Measurements from ENCODE around the gene ZNRF1. TPM values are rescaled to one million over a fixed set of nuclear protein-coding genes. Genes with fewer than 3 reads are reported as not detected.
A peak's percentile ranks its signal among the peaks of the same experiment; 100 is the strongest.
"Not testable (repeated sequence)": the region's sequence is repeated elsewhere in the genome, so short reads cannot be mapped to it uniquely, and the experiment has no call there.

Gene ZNRF1
- total RNA-seq, 1 experiment from 2014 or later: 16.8 TPM

DNA sequence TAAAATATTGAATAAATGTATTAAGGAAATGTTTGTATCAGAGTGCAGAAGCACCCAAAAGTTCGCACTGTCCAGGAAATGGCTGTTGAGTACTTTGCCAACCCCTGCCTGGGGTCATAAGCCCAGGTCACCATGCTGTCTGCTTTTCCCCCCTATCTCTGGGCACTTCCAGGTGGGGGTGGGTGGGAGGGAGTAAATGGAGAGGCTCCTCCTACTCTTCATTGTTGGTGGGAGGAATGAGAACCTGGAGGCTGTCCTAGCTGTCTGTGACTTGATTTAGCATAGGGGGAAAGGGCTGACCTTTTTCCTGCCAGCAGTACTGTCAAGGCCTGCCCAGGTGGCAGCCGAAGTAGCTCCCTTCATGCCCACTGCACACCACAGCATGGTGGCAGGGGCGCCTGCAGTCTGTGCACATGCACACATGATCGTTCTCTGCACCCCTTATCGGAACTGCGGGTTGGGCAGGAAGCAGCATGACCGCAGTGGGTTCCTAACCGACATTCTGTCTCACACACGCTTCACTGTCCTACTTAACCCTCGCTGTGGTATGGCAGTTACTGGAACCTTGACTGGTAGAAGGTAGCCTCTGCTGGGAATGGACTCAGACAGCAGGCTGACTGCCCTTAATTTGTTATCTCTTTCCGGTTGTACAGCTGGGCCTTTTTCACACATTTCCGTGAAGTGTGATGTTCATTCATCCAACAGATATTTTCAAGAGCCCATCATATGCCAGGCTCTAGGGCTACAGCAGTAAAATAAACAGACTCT lies 76.3 kb downstream of the ZNRF1 start:
- DNase-seq (ENCODE audit: low read depth): no peak

DNA sequence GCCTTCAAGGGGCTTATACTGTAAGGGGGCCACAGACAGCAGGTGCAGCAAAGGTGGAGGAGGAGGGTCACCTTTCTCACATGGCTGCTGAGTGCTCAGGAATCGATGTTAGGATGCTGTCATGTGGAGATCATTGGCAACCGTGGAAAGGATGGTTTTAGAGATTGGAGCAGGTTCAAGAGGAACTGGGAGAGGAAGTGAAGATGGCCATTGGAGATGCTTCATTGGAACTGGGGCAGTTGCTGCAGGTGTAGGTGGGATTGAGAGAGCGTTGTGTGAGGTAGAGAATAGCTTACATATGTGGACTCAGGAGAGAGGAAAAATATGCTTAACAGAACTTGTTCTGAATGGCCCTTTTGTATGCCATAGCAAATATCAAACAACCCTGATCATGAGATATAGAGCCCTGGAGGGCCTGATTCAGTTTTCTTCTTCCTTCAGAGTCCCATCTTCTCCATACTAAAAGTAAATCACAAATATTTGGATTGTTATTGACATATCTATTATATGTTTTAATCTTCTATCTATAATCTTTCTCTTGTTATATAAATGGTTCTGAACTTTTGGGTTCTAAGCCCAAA lies 77.0 kb downstream of the ZNRF1 start:
- no peak for DNase-seq (ENCODE audit: low read depth)

DNA sequence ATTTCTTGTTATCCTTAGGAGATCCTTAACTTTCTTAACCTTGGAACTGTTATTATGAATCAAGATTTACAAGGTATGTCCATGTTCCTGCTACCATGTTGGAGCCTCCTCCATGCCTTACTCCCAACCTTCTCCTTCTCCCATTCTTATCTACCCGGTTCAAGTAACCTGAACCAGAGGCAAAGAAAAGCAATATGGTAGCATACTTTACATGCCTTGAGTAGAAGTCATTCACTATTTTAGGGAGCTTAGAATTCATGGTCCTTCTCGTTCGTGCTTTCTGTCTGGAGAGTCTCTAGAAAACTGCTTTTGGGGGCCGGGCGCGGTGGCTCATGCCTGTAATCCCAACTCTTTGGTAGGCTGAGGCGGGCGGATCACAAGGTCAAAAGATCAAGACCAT lies 80.1 kb downstream of the ZNRF1 start:
- DNase-seq (ENCODE audit: low read depth): no peak

DNA sequence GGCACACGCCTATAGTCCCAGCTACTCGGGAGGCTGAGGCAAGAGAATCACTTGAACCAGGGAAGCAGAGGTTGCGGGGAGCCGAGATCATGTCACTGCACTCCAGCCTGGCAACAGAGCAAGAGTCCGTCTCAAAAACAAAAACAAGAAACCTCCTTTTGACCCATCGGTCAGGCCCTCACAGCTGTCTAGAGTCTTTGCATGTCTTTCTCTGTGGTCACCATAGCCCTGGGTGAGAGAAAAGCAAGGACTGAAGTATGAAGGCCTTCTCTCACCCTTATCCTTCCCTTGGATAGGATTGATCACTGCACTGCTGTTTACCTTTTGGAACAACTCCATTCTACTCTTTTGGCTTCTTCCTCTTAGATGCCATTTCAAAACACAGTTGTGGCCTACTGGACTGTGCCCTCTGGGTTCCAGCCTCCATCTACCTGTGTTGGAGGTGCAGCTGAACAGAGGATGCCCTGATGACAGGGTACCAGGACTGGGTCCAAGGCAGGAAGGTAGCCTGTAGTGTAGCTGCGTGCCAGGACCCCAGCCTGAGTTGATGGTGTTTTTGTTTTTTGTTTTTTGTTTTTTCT lies 80.6 kb downstream of the ZNRF1 start:
- peak; percentile 41 for DNase-seq (ENCODE audit: low read depth)

DNA sequence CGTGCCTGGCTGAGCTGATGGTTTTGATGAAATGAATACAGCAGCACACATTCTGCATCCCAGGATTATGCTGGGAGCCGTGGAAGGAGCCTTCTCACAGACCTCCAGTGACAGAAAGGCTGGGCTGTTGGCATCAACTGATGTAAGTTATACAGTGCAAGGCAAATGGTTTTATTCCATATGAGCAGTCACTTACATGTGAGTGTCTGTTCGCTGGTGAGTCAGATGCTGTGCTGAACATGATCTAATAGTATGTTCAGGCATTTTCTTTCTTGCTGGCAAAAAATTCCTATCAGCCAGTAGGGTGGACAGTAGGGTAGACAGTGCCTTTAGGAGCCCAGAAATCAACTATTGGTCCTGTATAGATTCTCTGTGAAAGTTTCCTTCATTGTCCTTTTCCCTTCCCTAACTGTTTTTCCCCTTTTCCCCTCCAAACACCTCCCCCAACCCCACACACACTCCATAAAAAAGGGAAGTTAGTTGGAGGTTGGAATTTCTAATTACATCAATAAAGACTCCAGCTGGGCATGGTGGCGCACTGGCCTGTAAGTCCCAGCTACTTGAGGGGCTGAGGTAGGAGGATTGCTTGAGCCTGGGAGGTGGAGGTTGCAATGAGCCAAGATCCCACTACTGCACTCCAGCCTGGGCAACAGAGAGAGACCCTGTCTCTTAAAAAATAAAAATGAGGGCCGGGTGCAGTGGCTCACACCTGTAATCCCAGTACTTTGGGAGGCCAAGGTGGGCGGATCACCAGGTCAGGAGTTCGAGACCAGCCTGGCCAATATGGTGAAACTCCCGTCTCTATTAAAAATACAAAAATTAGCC lies 81.6 kb downstream of the ZNRF1 start:
- peak; percentile 54 for DNase-seq (ENCODE audit: low read depth)

DNA sequence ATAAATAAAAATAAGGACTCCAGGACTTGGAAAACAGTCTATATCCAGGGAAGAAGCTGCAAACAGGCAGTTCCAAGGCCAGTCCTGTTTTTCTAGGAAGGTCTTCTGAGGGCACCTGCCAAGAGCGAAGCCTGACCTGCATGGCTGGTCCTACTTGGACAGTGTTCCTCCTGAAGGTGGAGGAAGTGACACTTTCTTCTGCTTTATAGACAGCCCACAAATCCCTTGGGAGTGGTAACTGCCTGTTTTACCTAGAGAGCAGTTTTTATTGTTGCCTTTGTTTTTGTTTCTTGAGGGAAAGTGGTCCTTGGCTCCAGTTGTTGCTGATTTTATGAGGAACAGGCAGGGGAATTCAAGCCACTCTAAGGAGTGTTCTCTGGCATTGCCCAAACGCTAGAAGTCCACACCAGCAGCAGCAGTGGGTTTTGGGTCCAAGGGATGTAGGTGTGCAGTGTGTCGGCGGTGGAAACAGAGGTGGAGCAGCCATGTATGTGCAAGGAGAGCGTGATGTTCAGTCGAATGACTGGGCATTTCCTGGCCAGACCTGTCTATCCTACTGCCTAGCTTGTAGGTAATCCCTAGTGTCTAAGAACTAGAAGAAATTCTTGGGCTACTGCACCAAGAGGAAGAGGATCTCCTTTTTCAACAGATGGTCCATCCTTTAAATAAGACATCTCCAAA lies 82.5 kb downstream of the ZNRF1 start:
- no peak for DNase-seq (ENCODE audit: low read depth)

DNA sequence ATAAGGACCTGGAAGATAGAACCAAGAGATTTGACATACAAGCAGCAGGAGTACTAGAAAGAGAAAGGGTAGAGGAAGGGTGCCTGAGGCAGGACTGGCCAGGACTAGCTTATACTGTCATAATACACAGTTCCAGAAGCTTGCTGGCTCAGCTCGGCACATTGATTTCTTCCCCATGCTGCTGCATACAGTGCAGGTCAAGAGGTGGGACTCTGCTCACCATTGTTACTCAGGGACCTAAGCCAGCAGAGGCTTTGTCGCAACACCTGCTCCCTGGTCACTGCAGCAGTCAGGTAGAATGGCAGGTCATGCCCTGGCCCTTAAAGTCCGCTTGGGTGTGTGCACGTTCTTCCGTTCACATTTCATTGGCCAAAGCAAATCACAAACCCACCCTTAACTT lies 85.0 kb downstream of the ZNRF1 start:
- DNase-seq (ENCODE audit: low read depth): no peak

DNA sequence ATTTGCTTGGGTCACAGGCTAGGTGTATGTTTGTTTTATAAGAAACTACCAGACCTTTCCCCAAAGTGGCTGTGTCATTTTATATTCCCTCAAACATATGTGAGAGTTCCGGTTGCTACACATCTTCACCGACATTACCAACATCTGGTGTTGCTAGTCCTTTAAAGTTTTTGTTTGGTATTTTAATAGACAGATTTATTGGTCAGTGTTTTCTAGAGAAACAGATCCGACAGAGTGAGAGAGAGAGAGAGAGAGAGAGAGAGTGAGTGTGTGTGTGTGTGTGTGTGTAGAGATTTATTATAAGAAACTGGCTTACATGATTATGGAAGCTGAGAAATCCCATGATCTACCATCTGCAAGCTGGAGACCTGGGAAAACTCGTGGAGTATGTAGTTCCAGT lies 86.7 kb downstream of the ZNRF1 start:
- DNase-seq (ENCODE audit: low read depth): no peak

DNA sequence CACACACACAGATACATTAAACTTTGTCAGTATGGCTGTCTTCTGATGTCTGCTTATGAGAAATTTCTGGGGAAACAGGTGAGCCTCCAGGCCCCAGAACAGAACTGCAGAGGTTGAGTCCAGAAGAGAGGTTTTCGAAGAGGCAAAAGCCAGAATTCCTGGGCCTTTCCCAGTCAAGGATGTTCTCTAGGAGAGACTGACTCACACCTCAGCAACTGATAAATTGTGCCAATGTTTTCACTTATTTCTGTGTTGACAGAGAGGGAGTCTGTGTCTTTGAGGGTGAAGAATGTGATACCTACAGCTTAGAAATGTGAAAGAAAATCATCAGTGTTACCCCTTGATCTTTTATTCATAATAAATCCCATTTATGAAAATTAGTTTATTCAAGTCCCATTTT lies 87.5 kb downstream of the ZNRF1 start:
- DNase-seq (ENCODE audit: low read depth): peak; percentile 44

DNA sequence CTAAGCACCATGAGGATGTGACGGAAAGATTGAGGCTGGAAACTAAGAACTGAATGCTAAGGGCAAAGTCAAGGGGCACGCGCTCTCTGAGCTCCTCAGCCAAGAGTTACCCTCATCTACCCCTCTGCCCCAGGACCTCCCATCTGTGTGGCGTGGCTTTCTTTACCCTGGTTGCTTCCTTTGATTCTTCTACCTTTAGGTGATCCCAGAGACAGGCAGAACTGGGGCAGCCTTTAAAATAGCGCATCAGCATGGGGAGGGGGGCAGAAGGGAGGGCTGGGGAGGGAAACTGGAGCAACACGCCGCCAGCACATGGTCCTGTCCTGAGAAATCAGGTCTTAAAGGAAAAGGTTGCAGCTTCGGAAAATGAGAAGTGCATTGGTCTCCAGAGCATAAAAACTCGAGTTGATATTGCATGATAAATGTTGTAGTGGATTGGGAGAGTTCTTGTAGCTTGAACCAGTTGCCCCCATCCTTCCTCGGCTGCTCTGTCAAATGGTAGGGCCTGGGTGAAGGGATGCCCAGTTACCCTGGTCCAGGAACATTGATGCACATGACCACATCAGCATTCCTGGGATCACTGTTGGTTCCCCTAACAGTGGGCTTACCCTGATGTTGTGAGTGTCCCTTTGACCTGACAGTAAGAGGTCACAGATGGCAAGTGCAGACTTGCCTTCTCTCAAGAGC lies 88.0 kb downstream of the ZNRF1 start:
- DNase-seq (ENCODE audit: low read depth): no peak

DNA sequence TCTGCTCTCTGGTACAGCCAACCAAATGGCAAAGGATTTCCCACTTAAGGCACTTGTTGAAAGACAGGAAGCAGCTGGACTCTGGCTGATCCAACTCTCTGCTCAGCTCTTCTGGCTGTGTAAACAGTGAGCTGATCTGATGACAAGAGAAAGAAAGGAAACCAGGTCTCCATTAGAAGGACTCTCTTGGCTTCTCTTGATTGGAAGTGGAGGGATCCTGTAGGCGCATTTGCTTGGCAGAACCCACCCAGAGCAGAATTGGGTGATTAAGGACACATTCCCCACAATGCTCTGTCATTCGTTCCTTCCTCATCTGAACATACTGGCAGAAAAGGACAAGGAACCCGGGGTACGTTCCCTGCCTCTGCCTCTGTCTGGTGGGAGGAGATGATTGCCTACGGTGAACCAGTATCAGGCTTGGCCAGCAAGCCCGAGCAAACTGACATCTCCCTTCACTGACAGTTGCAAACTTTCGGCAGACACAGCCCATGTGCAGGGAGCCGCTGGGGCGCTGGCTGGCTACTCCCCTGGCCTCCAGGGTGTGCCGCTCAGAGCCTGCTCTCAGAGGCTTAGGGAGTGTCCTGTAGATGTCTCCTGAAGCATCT lies 88.7 kb downstream of the ZNRF1 start:
- peak; percentile 92 for DNase-seq (ENCODE audit: low read depth)

DNA sequence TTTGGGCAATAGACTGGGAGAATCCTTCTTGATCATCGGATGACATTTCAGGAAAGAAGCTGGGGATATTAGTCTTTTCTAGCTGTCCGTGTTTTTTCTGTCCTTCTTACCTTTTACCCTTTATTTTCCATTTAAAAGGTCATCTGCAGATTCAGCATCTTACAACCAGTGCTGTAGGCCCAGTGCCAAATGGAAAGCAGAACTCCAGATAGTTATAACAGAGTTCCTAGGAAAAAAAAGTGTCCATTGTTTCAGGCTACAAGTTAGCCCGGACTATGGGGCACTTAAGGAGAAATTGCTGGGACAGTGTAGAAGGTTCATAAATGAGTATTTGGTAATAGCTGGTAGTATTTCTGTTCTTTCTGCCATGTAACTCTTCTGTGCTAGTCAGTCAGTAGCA lies 89.4 kb downstream of the ZNRF1 start:
- DNase-seq (ENCODE audit: low read depth): no peak

DNA sequence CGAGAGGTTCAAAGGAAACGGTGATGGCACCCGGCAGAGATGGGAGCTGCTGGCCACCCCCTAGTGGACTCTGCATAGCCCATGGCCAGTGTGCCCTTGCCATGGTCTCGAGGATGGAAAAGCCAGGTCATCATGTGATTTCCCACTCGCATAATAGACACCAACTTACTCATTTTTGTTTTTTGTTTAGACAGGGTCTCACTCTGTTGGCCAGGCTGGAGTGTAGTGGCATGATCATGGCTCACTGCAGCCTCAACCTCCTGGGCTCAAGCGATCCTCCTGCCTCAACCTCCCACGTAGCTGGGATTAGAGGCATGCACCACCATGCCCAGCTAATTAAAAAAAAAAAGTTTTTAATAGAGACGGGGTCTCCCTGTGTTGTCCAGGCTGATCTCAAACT lies 90.1 kb downstream of the ZNRF1 start:
- no peak for DNase-seq (ENCODE audit: low read depth)

DNA sequence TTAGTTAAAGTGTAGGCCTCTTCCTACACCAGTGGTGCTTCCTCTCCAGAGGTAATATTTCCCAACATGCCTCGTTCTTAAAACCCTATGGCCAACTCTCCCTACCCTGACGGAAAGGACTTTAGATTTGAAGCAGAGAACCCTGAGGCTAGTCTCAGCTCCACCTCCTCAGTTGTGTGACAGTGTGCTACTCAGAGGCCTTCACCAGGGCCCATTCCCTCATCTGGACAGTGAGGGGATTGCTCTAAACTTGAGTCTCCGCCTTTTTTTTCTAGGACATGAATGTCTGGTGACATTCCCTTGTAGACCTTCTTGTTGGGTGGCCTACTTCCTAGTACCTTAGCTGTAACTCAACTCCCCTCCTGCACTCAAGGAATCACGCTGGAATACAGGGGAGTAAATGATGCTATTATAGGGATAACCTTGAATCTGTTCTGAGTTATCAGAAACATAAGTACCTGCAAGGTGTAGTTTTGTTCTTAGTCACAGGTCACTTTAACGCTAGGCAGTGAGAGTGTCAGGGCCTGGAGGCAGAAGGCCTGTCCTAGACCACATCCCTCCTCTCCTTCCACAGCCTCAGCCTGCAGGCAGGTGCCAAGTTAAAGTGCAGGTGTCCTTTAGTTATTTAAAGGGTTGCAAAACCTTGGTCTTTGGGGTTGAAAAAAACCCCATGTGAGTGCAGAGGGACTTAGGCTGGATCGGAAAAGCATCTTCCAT lies 90.8 kb downstream of the ZNRF1 start:
- no peak for DNase-seq (ENCODE audit: low read depth)

DNA sequence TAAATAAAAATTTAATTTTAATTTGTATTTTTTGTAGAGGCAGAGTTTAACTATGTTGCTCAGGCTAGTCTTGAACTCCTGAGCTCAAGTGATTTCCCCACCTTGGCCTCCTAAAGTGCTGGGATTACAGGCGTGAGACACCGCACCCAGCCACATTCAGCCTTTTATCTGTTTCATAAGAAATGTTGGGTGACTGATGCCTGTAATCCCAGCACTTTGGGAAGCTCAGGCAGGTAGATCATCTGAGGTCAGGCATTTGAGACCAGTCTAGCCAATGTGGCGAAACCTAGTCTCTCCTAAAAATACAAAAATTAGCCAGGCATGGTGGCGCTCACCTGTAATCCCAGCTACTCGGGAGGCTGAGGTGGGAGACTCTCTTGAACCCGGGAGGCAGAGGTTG lies 92.1 kb downstream of the ZNRF1 start:
- DNase-seq (ENCODE audit: low read depth): not testable (repeated sequence)

DNA sequence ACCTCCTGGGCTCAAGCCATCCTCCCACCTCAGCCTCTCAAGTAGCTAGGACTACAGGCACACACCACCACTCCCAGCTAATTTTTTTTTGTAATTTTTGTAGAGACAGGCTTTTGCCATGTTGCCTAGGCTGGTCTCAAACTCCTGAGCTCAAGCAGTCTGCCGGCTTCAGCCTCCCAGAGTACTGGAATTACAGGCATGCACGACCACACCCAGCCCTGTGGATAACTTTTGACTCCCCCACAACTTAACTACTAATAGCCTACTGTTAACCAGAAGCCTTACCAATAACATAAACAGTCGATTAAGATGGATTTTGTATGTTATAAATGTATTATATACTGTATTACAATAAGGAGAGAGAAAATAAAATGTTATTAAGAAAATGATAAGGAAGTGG lies 92.8 kb downstream of the ZNRF1 start:
- not testable (repeated sequence) for DNase-seq (ENCODE audit: low read depth)

DNA sequence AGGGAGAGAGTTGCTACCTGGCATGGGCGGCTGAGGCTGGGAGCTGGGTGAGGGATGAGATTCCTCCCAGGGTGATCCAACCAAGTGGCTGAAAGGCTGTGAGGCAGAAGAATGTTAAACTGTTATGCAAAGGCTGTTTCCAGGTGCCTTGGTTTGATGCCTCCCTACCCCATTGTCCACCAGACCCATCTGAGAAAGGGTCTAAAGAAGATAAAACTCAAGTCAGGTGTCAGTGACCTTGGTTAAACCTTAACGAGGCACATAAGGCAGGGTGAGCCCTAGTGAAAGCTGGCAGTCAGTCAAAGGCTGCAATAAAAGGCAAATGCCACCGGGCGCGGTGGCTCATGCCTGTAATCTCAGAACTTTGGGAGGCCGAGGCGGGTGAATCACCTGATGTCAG lies 94.0 kb downstream of the ZNRF1 start:
- DNase-seq (ENCODE audit: low read depth): no peak

DNA sequence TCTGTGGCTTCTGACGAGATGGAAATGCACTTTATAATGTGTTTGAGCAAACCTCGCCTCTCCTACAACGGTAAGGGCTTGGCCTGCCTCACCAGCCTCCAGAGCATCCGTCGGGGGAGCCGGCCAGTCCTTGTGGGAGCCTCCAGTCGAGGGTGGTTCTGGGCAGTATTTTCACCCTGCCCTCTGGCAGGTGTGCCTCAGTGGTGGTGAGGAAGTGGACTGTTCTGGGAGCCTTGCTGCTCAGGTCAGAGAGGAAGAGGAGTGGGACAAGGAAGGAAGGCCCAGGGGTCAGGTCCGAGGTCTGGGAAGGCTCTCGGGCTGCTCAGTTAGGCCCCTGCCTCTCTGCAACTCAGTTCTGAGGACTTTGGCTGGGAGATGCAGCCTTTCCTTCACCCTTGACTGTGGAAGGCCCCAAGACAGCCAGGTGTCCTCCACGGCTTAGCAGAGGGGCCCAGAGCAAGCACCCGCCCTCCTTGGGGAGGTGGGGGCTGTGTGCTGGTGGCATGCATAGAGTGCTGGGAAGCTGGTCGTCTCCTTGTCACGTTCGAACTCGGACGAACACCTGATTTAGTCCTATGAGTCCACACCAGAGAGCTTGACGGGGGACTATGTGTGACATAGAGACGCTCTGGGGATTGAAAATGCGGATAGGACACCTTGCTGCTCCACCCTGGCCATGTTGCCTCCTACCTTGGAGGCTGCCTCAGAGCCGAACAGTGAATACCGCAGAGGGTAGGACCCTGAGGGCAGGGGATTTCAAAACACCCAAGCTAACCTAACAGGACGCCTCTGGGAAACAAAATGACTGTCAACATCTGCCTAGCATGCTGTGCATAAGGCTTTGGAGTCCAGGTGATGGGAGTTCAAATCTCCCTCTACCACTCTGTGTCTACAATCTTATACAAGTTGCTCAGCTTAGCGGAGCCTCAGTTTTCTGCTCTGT lies 95.0 kb downstream of the ZNRF1 start:
- DNase-seq (ENCODE audit: low read depth): no peak

DNA sequence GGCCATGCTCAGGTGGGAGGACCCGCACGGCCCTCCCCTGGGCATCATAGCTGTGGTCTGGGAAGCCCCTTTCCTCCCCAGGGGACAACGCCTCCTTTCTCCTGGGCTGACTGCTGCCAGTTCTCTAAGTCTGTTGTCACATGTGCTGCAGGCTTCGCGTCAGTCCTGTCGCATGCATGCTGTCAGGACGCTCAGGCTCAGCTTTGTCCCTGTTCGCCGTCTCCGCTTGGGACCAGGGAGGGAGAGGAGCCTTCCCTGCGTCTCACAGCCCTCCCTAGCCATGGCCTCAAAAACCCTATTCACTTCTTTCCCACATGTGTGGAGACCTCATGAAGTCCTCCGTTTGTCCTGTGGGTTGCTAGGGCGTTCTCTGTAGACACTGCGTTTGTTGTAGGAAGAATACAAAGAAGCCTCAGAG lies 96.4 kb downstream of the ZNRF1 start:
- no peak for DNase-seq (ENCODE audit: low read depth)

Measured in LHCN-M2 (cell line).